Neural cell (in vitro differentiated cells): ENCODE results near the gene GSG1.

Experiments
- EP300 ChIP-seq: fragments of 450-650 bp; conservative IDR thresholded peaks from 2 replicates; pipeline ENCODE4 v1.6.1; 2014; ENCODE audit warnings: antibody characterized with exemption, mild to moderate bottlenecking, moderate library complexity; ENCODE audit not compliant: poor library complexity, severe bottlenecking
- EZH2 ChIP-seq: fragments of 200-600, 300-800 bp; shearing (Covaris generic), sonication (generic); IDR thresholded peaks from 2 replicates; pipeline ENCODE4 v1.6.1; 2014; ENCODE audit warnings: antibody characterized with exemption, low read length, borderline replicate concordance, mild to moderate bottlenecking; ENCODE audit not compliant: insufficient read depth, poor library complexity, severe bottlenecking
- POLR2AphosphoS5 ChIP-seq: IDR thresholded peaks from 2 replicates; pipeline ENCODE4 v1.6.1; 2012
- RAD21 ChIP-seq: fragments of 450-650 bp; conservative IDR thresholded peaks from 2 replicates; pipeline ENCODE4 v1.6.1; 2014; ENCODE audit warnings: antibody characterized with exemption, mild to moderate bottlenecking, moderate library complexity
- REST ChIP-seq: IDR thresholded peaks from 2 replicates; pipeline ENCODE4 v1.6.1; 2012; ENCODE audit warnings: borderline replicate concordance
- SMC3 ChIP-seq: fragments of 450-650 bp; conservative IDR thresholded peaks from 2 replicates; pipeline ENCODE4 v1.6.1; 2014; ENCODE audit warnings: antibody characterized with exemption, mild to moderate bottlenecking, moderate library complexity; ENCODE audit not compliant: poor library complexity
- TAF1 ChIP-seq: IDR thresholded peaks from 2 replicates; pipeline ENCODE4 v1.6.1; 2012; ENCODE audit warnings: low read depth
- TF ChIP-seq, protein P1 (sequence below): fragments of 450-650 bp; IDR thresholded peaks from 2 replicates; pipeline ENCODE4 v1.5.1; 2014; ENCODE audit warnings: antibody characterized with exemption, mild to moderate bottlenecking, moderate library complexity; ENCODE audit not compliant: poor library complexity, severe bottlenecking

GRCh38 chr12:13052421-13052820, 51.0 kb downstream of the GSG1 start:
- TF ChIP-seq, protein P1, sequence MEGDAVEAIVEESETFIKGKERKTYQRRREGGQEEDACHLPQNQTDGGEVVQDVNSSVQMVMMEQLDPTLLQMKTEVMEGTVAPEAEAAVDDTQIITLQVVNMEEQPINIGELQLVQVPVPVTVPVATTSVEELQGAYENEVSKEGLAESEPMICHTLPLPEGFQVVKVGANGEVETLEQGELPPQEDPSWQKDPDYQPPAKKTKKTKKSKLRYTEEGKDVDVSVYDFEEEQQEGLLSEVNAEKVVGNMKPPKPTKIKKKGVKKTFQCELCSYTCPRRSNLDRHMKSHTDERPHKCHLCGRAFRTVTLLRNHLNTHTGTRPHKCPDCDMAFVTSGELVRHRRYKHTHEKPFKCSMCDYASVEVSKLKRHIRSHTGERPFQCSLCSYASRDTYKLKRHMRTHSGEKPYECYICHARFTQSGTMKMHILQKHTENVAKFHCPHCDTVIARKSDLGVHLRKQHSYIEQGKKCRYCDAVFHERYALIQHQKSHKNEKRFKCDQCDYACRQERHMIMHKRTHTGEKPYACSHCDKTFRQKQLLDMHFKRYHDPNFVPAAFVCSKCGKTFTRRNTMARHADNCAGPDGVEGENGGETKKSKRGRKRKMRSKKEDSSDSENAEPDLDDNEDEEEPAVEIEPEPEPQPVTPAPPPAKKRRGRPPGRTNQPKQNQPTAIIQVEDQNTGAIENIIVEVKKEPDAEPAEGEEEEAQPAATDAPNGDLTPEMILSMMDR: no peak
- TF ChIP-seq POLR2AphosphoS5 (no peak), EP300 (no peak), SMC3 (no peak), RAD21 (no peak), EZH2 (no peak), REST (no peak), TAF1 (no peak)
